HG03469 (cell line): Measurements from ENCODE around the gene ENOX1.

Source experiments
- ATAC-seq: cut with Tn5 transposase; IDR thresholded peaks from one replicate; pipeline ENCODE4 v1.9.1; 2021; ENCODE audit warnings: mild to moderate bottlenecking, moderate library complexity, moderate number of reproducible peaks; ENCODE audit not compliant: unreplicated experiment

ENOX1 gene

DNA sequence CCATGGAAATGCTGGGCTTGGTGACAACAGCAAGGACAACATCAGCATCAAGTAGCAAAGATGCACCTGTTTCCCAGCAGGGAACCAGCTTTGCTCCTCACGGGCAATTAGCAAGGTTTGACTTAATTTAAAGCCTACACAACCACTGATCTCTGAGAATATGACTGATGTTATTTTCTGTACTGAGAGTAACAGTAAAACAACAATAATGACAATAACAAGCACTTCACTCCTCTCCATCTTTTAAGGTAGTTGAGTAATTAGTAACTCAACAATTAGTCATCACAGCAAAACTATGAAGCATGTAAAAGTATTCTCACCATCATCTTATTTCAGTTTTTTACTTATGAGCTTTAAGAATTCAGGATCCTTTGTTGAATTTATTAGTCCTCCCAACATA is 37.3 kb downstream of the ENOX1 start:
- no peak for ATAC-seq

DNA sequence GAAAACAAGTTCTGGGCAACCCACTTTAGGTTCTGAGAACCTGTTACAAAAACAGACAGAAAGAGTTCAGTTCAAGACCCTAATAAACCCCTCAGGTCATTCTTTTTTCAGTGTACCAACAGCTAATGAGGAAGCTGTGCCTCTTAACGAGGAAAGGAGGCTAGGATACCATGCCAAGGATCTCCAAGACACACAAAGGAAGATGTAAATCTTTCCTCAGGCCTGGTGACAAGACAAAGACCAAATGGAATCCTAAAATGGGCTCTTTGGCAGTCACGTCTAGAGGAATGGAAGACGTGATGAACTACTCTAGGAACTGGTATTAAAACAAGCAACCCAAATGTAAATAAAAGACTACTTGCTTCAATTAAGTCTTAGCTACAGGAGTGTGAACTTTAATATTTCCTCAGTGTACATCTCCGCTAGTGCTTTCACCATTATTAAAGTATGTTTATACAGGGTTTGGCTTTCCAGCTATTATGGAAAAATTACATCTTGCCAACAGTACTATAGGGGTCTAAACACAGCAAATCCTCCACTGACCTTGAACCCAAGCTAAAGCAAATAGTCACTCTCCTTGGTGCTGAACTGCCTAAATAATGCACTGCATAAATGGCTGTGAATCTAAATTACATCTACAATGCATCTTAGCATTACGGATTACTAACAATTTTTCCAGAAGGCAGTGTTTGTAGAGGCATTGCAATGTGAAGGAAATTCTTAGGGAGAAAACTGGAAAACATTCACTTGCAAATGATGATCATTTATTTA is 42.3 kb downstream of the ENOX1 start:
- ATAC-seq, result no peak

DNA sequence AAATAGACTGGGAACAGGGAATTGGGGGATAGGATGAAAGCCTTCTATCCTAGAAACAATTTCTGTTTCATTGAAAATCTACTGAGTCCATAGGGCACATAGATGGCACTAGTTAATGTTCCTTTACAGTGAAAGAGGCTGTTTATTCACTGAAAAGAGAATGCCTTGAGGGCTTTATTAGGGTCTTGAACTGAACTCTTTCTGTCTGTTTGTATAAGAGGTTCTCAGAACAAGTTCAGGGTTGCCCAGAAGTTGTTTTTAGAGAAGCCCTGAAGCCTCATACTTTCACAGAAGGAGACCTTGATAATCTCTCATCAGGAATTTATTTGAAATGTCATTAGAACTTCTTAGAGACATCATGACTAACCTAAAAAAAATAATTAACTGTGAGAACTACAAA is 43.9 kb downstream of the ENOX1 start:
- ATAC-seq, result no peak

DNA sequence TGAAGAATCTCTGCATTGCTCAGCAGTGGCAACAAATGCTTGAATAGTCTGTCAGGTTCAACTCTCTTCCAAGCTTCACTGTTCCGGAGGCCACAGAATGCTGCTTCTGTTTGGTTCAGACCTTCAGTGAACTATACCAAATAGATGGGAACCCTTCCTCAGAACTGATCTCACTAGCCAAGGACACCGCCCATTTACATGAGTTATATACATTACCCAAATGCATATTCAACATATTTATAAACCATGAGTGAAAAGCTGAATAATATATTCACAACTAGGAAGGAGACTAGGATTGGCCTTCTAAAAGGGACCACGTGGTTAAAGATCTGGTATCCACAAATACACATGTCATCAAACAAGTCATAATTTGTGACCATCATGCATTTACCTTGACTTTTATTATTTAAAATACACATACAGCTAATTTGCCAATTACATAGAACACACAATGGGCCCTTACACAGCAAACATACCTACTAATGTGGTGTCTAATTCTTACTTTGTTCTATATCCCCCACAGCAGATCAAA is 49.3 kb downstream of the ENOX1 start:
- no peak for ATAC-seq

DNA sequence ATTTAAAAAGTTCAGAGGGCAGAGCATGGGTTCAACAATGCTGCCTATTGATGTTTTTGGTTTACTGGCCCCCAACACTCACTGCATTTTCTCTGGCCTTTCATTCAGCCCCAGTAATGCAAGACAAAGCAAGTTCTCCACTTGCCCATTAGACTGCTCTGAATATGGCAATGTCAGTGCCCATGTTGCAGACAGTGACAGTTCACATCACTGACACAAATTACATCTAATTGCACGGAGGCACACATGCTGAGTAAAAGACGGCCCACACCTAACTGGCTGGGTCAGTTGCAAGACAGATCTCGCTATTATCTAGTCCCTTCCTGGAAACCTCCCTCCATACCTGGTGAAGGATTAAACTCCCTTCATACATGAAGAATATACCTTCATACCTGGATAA is 54.0 kb downstream of the ENOX1 start:
- ATAC-seq, result no peak

DNA sequence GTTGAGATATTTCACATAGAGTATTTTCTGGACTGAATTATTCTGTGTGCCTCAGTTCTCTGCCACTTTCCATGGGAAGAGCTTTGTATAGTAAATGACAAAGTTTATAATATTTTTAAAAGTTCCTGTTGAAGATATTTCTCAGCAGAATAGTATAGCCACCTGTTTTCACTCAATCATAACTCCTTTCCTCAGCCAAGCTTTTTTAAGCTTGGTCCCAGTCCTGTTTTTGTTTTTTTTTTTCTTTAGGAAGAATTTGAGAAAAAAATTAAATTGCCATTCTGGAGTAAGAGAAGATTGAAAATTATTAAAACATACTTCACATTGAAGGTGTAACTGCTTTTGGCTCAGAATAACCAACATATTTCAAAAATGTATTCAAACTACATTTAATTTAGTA is 55.5 kb downstream of the ENOX1 start:
- no peak for ATAC-seq

DNA sequence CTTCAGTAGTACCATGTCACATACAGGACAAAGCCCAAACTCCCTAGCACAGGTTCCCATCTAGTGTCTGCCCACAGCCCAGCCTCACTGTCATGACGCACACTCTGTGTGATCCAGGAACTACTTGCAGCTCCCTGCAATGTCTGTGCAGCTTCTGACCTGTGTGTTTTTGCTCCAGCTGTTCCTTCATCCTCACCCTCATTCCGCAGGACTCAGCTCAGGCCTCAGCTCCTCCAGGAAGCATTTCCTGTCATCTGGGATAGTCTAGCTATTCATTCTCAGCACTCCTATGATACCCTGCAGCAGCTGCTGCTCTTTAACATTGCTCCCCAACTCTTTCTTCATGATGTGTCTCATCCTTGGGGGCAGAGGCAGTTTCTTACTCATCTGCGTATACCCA is 56.1 kb downstream of the ENOX1 start:
- no peak for ATAC-seq

DNA sequence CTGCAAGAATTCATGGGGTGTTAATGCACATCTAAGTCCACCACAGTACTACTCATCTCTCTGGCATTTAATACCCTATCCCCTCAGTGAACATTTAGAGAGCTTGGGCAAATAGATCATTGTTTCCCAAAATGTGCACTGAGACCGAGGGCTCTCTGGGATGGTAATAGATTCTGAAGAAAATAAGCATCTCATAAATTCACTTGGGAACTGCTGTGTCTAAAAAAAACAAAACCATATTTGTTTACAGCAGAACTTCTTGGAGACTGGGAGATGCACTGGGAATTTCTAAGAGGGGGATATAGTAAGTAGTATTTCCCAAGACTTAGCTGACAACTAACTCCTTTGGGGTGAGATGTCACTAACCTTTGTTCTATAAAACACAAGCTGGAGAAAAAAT is 58.4 kb downstream of the ENOX1 start:
- no peak for ATAC-seq

DNA sequence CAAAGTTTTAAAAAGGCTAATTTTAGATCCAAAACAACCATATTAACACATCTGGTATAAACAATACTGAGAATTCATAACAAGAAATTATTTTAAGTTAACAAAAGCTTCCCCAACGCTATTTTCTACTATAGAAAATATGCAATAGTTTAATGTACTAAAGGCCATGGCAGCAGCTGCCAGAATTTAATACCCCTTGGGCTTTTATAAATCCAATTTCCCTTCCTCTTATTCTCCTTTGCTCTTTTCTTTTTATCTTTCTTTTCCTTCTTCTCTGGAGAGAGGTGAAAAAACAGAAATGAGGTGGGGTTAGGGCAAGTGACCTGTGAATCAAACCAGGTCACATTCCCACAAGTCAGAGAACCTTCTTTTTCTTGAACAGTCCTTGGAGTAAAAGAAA is 58.9 kb downstream of the ENOX1 start:
- no peak for ATAC-seq

DNA sequence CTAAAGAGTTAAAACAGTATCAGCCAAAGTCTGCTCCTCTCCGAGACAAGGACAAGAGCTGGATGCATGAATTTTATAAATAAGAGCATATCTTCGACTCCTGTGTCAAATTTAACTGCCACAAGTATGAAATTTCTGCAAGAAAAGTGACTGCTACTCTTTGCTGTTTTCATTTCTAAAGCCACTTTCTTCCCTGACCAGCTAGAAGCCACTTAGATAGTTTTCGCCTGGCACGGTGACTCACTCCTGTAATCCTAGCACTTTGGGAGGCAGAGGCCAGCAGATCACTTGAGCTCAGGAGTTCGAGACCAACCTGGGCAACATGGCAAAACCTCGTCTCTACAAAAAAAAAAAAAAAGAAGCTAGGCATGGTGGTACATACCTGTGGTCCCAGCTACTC is 61.3 kb downstream of the ENOX1 start:
- ATAC-seq, result no peak

DNA sequence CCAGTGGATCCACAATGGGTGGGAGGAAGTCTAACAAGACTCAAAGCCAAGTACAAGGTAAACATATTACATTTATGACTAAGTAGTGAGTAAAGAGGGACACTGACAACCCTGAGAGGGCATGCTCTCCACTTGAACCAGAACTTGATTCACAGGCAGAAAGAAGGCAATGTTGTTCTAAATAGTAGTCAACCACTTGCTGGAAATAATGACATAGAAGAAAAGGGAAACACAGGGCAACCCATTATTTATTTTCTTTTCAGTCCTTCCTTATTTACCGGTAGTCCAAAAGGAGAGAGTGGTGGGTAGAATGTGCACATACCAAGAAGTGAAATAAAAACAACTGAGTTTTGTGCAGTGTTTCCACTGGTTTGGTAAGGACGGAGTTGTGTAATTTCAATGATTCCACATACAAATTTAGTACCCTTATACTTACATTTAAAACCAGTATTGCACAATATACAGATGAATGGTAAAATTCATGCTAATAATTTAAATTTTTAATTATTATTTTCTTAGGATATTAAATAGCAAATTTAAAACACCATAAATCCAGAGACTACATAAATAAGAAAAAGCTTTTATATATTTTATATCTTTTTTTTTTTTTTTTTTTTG is 65.9 kb downstream of the ENOX1 start:
- no peak for ATAC-seq

DNA sequence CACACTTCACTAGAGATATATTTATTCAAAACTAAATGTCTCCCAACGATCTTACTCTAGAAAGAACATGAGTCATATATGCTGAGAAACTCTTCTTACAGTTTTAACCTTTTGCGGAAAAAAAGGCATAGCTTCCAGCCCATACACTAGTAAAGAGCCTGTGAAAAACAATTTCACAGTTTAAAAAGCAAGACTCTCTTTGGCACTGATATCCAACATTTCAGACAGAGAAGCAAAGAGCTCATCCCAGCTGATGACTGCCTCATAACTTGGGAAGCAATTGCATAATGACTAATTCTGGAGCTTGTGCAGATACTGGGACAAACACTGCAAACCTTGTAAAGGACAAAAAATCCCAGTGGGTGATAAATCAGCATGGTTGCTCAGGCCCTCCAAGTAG is 88.0 kb downstream of the ENOX1 start:
- no peak for ATAC-seq

DNA sequence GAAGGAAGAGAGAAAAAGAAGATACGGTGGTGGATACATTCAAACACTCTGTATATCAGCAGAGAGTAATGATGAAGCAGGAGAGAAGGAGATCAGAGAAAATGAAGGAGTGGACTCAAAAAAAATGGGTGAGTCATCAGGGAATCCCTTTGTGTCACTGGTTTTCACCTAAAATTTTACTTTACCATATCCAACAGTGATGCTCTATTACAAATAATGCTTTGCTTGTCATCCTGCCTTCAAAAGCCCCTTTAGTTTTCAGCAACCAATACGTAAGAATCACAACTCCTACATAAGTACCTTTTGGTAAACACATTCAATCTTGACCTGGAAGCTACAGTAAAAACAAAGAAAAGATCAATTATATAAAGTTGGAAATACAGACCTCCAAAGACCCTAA is 88.8 kb downstream of the ENOX1 start:
- no peak for ATAC-seq

DNA sequence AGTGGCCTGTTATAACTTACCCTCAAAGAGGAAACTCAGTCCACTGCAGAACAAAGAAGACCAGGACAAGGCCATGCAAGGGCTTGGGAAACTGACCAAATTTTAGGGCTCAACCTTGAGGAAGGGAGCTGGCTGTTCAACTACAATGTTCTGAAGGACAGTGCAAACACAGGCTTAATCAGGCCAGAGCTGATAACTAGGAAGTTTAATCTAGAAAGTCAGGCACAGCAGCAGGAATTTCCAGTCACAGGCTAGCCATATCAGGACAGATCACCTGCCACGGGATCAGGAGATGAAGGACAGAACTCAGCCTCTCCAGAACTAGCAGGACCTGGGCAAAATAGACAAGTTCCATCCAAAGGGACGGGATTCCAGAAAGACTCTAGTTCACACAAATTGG is 89.4 kb downstream of the ENOX1 start:
- no peak for ATAC-seq

DNA sequence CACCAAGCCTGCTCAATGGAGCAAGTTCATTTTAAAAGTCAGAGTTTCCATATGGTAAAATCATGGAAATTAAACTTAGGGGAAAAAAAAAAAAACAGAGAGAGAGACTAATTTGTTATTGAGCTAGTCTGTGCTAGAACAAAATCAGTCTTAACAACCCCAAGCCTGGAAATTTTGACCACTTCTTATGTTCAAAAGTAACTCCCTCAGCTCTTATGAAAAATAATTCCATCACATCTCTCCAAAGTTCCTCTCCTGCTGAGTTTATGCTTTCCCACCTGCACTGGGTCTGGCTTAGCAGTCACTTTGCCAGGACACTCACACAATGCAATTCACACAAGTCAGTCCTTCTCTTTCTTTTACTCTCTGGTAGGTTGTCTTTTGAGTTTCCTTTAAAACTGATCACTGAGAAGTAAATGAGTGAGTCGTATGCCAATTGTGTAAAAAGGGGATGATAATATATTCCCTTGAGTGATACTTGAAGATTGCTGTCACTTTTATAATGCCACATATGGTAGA is 92.6 kb downstream of the ENOX1 start:
- ATAC-seq, result no peak

DNA sequence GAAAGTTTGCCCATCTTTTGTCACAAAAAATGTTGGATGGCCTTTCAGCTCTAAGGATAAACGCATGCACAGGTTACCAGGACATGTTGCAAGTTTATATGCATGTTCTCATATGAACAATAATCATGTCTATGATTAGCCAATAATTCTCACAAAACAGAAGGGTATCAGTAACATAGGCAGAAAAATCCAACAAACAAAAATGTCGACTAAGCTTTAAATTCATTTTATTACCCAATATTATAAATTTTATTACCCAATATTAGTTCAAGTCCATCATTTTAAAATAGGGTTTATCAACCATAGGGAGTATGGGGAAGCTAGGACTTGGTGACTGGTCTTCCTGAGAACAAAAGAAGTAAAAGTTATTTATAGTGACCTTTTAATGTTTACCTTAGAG is 93.1 kb downstream of the ENOX1 start:
- ATAC-seq, result no peak

DNA sequence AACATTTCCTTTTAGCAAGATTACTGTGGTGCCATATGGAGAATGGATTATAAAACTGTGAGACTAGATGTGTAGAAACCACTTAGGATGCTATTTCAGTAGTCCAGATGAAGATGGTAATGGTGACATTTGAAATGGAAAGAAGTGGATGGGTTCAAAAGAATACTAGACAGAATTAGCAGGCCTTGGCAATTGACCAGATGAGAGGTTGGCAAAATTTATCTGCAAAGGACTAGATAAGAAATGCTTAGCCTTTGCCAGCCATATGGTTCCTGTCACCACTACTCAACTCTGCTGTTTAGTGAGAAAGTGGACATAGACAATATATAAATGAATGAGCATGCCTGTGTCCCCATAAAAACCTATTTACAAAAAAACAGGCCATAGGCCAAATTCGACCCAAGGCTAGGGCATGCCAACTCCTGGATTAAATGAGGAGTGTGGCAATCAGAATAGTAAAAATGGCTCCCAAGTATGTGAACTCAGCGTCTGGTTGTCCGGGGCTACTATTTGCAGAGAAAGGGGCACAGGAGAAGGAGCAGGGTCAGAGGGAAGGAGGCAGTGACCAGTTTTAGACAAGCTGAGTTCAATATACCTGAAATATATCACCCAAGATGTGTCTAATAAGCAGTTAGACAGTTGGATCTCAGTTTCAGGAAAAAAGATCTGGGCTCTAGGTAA is 98.4 kb downstream of the ENOX1 start:
- ATAC-seq, result no peak

DNA sequence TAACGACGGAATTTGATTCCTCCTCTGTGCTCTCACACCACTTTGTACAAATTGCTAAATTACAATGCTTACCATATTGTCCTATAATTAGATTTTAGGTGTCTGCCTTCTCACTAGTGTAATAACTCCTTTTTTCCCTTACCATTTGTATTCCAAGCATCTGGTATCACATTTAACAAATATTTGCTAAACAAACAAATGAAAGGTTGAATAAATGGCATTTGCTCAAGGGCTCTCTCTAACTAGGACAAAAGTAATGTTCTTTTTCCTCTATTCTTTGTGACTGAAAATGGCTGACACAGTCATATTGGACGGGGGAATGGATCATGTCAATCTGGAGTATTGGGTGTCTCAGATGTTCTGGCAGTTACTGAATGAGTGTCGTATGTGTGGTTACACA is 99.7 kb downstream of the ENOX1 start:
- no peak for ATAC-seq

DNA sequence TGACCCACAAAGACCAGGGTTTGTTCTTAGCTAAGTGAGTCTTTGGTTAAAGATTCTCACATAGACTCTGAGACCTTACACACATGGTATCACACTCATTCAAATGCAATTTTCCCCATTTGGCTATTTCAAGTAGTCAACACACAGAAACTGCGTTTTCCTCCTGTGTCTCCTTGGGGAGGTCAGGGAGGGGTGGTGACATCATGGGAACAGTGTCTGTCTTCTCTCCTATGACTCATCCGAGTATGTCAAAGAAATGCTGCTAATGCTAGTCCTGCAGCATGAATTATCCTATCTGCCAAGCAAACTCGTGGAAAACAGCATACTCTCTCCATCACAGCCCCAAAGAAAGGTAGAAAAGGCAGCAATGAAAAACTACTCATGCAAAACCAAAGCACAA is 100.2 kb downstream of the ENOX1 start:
- no peak for ATAC-seq

DNA sequence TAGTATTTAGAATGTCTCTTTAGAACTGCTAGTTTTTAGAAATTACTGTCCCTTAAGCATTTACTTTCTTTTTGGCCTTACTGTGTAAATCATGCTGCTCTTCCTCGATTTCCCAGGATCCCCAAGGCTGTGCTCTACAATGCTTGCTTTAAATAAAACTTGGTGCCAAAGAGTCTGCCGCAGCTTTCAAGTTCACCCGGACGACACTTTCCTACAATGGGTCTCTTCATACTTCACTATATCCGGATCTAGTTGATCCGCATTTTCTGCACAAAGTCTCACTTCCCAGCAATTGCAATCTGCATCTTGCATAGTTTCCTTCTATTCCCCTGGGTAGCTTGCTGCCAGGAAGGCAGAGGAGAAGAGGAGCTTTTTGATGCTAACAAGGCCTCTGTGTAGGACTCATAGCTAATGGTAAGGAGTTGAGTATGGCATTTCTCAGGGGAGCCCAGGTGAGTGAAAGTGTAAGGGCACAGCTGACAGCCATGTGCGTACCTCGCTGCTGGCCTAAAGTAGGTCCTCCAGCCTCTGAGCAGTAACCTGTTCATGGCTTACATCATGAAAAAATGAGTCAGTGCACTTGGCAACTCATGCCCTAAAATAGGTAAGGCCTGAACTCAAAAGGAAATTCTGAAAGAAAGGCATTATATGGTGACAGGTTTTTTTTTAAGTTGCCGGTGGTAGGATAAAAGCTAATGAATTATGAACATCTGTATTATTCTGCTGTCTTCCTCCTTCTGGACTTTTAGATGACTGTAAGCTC is 101.6 kb downstream of the ENOX1 start:
- no peak for ATAC-seq

DNA sequence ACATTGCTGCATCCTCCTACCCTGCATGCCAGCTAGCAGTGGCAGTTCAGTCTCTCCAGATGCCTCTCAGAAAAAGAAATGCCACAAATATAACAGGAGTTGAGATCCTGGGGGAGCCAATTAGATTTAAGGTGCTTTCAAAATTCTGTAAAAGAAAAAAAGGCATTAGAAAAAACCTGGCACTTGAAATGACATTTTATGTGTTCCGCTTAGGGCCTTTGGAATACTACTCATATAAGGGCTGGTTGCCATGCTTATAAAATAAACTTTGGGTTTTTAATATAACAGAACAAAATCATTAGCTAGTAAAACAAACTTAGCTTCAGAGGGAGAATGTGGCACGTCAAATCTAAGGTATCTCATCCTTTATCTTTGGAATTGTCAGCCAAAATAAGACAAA is 104.1 kb downstream of the ENOX1 start:
- no peak for ATAC-seq
